ENCODE data around the gene CABLES2.

Gene CABLES2, protein sequence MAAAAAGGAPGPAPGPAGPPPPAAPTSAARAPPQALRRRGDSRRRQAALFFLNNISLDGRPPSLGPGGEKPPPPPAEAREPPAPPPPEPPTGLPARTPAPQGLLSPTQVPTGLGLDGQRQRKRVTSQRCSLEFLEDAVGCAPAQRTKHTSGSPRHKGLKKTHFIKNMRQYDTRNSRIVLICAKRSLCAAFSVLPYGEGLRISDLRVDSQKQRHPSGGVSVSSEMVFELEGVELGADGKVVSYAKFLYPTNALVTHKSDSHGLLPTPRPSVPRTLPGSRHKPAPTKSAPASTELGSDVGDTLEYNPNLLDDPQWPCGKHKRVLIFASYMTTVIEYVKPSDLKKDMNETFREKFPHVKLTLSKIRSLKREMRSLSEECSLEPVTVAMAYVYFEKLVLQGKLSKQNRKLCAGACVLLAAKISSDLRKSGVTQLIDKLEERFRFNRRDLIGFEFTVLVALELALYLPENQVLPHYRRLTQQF

DNA sequence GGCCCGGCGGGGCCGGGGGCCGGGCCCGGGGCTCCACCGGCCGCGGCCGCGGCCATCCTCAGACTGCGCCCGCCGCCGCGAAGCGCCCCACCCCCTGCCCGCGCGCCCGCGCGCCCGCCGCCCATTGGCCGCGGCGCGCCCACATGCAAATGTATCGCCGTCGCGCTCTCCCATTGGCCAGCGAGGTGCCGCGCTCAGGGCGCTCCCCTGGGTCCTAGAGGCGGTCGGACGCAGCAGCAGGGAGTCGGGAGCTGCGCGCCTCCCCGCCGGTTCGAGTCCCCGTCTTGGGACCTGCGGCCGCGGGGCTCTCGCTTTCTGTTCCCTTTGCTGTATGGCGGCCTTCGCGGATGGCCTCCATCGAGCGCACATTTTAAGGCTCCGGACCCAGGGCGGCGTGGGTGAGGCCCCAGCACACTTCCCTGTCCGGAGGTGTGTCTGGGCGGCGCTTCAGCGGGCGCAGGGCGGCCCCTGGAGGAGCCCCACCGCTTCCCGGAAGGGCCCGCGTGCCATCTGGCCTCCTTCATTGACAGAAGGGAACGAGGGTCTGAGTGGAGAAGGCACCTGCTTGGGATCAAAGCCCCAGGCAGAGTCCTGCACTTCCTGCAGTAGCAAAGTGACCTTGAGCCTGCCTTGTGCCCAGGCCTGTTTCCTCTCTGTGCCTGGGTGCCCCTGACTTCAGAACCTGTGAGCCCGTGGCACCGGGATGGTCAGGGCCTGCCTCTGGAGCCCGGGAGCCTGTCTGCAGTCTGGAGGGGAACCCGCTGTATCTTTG, at the start of gene CABLES2:
CABLES2 (minus strand) TSS at position 65 of the 772 bp plus-strand sequence; CDS start at position 56, 9 bp downstream.
- peak; percentile 84 for DNase-seq

DNA sequence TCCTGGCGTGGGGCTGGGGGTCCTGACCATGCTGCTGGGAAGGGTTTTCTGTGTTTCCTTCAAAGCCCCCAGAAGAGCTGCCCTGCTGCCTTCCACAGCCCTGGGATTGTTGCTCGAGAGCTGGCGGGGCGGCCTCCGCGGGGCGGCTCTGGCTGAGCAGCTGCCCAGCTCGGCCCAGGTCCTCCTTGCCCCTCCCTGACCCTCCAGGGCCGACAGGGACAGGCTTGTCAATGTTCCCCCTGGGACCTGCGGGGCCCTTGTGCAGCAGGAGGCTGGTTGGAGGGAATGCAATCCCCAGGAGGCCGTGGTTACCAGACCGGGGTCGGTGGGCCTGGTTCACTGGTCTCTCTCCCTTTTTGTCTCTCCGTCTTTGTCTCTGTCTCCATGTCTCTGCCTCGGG, 48.8 kb upstream of the CABLES2 start:
- DNase-seq: no peak

DNA sequence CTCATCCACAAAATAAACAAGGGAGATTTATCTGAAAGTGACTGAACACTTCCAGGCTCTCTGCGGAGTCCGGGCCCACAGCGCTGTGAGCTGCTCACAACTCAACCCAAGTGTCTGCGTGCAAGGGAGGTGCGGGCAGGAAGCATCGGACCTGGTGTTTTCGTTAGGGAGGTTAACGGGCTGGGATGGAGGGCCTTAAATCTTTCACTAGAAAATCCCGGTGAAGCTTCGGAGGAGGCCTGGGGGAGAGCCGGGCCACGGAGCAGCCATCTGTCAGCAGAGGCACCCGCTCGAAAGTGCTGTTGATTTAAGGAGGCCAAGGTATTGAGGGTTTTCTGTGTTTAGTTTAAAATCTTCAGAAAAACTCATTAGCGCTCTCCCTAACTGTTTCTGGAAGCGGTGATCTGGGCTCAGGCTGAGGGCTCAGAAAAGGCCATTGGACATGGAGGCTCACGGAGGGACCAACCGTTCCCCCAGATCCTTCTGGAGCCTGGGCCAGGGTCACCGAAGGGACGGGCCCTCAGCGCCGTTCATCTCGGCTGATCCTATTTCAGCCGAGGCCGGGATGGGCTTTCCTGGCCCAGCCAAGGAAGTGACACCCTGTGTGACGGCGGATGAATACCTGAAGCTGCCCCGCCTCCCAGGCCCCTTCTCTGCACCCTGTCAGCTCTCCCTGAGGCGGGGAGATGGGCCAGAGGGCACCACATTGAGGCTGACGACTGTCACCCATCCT, 48.0 kb upstream of the CABLES2 start:
- no peak for DNase-seq

DNA sequence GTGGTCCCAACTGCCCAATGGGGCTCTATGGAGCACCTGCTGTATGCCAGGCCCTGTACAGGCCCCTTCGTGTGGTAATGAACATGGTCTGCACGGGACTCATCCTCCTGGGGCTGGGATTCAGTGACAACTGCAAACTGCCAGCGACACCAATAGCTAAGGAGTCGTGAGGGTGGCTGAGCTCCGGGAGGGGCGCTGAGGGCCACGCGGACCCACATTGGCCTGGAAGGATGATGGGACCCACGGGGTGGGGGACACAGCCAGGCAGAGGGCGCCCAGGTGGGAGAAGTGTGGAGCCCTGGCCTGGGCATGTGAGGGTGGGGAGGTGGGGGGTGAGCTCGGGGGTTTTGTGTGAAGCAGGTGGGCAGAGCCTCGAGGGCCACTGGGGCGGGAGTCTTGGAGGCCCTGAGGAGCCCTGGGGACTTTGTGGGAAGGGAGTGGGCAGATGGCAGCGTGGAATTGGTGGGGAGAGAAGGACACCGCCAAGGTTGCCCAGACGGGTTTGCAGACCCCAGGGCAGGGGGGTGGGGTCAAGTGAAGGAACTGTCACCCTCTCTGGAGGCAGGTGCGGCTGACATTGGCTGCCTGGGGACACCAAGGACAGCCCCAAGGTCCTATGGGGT, 46.2 kb upstream of the CABLES2 start:
- DNase-seq: no peak

DNA sequence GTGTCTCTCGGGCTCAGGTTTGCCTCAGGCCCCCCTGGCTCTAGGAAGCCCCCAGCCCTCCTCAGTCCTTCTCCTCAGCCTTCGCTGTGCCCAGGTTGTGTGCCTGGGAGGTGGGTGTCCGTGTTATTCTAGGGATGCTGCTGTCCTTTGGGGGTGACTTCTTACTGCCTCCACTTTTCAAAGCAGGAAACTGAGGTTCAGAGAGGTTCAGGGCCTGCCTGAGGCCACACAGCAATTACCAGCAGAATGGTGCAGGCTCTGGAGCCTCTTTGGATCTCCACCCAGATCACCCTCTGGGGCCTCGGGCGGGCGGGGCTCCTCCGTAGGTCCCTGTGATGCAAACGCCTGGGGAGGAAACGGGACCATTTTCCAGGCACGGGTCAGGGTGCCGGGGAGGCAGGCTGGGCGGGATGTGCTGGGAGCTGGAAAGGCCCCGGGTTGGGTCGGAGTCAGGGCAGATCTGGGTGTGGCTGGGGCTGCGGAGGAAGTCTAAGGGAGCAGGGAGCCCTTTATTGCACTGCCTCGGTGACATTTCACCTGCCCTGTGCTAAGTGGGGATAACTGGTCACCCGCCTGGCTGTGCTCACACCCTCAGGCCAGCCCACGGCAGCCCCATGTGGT, 45.5 kb upstream of the CABLES2 start:
- no peak for DNase-seq

DNA sequence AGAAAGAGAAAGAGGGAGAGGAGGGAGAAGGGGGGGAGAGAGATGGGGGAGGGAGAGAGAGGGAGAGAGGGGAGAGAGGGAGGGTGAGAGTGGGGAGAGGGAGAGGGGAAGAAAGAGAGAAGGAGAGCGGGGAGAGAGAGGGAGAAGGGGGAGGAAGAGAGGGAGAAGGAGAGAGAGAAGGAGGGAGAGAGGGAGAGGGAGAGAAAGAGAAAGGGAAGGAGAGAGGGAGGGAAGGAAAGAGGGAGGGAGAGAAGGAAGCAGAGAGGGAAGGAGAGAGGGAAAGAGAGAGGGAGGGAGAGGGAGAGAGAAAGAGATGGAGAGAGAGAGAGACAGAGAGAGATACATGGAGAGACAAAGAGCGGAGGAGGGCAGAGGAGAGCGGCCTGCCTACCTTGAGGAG, 44.9 kb upstream of the CABLES2 start:
- no peak for DNase-seq

DNA sequence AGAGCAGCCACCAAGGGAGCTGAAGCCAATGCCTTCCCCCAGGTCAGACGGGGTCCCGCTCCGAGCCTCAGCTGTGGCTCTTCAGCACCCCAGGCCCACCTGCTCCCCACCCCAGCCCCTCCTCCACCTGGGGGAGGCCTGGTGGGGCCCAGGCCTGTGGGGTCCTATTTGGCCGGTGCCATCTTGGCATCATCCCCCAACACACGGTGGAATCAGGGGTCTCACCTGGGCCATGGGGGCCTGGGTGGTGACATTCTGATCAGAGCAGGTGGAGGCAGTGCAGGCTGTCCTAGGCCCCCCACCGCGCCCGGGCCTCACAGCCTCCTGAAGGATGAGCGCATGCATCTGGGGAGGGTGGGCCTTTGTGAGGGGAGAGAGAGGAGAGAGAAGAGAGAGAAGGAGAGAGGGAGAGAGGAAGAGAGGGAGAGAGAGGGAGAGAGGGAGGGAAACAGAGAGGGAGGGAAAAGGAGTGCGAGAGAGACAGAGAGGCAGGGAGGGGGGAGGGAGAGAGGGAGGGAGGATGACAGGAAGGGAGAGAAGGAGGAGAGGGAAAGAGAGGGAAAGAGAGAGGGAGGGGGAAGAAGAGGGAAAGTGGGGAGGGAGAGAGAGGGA, 44.2 kb upstream of the CABLES2 start:
- DNase-seq: no peak

DNA sequence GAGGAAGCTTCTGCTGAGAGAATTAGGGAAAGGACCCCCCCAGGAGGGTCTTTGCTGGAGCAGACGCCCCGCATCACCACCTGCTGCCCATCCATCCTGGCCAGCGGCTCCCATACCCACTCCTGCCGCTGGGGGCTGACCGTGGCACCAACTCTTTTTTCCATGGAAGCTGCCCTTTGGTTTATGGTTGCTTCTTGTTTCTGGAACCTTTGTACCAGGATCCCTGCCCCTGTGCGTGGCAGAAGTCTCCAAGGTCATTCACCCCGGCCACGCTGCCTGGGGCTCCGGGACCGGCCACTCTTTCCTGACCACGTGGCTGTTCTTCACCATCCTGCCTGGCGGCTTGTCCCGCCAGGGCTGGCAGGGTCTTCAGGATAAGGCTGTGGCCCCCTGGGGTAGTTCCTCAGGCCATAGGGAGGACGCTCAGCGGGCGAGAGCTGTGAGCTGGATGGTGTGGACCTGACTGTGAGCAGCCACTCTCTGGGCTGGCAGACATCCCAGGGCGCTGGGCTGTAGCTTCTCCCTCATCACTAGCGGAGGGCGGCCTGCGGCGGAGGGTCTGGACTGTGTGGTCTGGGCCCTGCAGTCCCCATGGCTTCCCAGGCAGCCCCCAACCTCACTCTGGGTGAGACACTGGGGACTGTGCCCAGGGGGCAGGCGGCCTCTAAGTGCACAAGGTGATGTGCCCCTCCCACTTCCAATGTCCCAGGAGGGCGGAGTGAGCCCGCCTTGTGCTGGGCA, 43.0 kb upstream of the CABLES2 start:
- DNase-seq: no peak

DNA sequence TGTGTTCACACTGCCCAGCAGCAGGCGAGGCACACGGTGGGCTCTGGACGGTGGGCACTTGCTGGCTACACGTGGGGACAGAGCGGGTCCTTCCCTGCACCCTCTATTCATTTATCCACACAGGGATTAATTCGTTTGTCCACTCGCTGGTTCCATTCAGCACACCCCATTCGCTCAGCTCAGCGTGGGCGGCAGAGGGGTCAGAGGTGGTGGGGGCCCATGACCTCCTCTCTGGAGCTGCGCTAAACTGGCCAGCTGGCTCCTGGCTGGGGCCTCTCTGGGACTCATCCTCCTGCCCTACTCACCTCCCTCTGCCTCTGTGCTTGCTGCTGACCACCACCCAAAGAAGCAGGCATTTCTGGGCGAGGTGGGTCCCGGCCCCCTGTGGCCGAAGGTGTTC, 41.7 kb upstream of the CABLES2 start:
- no peak for DNase-seq

DNA sequence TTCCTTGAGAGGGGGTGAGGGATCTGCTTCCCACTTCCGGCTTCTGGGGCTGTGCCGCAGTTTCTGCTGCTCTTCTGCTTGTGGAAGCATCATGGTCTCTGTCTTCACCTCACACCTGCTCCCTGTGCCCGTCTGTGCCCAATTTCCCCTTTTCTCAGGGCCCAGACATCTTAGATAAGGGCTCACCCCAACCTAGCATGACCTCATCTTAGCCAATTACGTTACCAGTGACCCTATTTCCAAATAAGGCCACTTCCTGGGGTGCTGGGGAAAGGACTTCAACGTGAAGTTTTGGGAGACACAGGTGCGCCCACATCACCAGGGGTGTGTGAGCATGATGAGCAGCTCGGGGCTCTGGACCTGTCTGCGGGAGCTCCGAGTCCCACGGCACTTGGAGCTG, 41.0 kb upstream of the CABLES2 start:
- DNase-seq: no peak

DNA sequence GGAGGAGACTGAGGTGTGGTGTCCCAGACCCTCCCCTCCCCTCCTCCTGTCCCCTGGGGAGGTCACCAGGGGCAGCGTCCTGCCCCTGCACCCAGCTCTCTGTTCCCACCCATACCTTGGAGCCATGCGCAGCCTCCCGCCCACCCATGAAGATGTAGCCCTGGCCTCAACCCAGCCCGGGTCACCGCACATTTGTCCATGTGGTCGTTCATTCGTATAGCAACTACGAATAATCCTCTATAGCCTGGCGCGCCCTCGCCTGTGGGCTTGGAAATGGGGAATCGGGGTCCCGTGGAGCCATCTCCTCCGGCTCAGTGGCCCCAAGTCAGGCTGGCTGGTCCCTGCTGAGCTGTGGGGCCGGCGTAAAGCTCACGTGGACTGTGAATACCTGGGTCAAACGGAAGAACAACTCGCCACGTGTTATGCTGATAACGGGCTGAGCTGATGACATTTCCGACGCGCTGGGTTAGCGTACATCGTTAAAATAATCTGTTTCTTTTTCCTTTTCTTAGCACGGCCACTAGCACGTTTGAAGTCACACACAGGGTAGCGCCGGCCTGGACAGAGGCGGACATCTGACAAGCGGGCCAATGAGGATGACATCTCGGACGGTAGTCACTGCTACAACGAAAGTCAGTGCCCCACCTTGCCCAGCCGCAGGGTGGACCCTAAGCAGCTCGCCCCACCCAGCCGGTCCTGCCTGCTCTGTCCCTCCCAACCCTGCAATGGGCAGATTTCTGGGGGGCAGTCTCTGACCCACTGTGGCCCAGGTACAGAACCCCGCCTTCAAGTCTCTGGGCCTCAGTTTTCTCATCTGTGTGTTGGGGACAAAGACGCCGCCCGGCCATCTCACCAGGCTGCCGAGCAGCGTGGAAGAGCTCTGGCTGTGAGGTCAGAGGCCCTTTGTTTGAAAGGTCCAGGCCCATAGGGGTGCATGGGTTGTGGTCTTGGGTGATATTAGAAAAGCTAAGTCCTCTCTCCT, 40.1 kb upstream of the CABLES2 start:
- DNase-seq: no peak

DNA sequence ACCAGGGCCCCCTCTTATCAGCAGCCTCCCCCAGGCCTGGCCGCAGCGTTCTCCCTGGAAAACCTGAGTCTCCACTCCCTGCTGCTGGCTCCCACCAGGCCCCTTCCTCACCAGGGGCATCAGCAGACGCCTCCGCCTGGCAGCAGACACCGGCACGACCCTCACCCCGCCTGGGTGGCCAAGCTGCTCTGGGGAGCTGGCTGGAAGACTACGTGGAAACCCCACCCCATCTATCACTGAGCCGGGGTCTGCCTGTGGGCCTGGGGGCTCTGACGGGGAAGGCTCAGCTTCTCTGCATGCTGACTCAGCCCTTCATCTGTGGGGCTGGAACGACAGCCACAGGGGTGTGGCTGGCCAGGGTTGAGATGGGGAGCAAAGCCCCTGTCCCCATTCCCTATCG, 39.4 kb upstream of the CABLES2 start:
- DNase-seq: no peak

DNA sequence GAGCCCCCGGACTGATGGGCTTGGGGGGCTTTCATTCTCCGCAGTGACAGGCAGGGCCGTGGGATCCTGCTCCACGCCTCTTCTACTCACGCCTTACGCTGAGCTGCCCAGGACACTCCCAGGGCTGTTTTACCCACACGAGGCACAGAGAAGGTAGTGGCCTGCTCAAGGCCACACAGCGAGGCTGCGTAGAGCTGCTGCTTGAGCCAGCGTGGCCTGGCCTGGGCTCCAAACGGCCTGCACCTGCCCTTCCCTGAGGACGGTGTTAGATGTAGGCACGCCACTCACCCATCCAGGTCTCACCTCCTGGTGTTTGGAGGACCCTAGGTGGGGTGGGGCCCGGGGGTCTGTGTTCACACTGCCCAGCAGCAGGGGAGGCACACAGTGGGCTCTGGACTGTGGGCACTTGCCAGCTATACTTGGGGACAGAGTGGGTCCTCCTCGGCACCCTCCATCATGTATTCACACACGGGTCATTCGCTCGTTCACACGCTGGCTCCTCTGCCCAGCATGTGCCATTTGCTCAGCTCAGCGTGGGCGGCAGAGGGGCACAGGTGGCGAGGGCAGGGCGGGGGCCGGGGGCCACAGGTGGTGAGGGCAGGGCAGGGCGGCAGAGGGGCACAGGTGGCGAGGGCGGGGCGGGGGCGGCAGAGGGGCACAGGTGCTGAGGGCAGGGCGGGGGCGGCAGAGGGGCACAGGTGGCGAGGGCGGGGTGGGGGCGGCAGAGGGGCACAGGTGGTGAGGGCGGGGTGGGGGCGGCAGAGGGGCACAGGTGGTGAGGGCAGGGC, 38.7 kb upstream of the CABLES2 start:
- no peak for DNase-seq

DNA sequence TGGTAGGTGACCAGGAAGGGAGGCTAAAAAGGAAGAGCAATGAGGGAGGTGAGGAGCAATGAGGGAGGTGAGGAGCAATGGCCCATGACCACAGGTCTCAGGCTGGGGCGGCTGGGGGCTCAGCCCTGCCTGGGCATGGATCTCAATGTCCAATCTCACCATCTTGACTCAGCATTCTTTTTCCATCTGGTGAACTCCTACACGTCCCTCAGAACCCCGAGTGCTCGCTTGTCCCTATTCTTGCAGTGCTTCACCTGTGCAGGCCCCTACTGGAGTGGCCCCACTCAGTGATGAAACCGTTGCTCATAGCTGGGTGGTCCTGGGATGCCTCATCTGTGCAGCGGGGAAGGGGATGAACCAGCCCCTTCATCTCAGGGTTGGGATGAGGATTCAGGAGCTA, 37.2 kb upstream of the CABLES2 start:
- no peak for DNase-seq

DNA sequence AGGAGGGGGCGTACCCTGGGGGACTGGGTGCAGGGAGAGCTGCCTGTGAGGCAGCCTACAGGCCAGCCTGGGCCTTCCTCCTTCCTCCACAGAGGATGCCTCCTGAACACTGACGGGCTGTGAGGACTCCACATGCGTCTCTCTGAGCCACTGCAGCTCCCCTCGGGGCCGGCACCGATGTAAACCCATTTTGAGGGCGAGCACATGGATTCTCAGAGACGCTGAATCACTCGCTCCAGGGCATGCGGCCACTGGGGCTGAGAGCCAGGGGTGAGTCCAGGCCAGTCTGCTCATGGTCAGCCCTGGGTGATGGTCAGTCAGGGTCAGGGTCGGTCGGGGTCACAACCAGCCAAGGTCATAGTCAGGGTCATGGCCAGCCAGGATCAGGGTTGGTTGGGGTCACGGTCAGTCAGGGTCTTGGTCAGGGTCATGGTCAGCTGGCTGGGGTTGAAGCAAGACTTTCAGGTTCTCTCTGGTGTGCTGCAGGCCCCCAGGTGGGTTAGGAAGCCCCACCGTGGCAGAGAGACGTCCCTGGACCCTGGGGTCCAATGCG, 35.0 kb upstream of the CABLES2 start:
- no peak for DNase-seq

DNA sequence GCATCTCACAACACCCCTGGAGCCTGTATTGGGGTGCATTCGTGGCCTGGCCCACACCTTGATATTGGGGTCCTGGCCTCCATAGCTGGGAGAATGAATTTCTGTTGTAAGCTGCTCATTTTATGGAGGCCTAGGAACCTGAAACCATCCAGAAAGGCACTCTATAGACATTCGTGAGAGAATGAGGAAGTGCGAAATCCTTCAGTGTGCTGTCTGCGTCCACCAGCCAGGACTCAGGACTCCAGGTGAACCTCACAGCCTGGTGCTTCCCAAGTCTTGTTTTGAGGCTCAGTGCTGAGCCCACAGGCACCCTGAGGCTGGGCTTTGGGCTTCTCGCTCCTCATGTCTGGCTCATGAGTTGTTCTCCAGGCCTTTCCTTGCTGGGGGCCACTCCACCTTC, 32.1 kb upstream of the CABLES2 start:
- no peak for DNase-seq

DNA sequence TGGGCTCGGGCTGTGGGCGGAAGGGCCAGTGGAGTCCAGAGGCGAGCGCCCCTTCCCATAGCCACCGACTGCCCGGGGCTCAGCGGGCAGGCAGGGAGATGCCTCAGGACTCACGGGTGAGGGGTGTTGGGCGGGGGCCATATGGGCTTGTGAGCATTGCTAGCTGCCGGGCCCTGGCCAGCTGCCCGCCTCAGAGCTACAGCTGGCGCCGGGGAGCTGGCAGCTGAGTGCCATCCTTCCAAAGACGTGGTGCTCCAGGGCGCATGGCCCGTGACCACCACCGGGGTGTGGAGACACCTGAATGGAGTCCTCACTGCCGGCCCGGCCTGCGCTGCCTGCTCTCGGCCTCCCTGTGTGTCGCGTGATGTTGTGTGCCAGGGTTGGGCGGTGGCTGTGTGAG, 30.8 kb upstream of the CABLES2 start:
- DNase-seq: no peak

DNA sequence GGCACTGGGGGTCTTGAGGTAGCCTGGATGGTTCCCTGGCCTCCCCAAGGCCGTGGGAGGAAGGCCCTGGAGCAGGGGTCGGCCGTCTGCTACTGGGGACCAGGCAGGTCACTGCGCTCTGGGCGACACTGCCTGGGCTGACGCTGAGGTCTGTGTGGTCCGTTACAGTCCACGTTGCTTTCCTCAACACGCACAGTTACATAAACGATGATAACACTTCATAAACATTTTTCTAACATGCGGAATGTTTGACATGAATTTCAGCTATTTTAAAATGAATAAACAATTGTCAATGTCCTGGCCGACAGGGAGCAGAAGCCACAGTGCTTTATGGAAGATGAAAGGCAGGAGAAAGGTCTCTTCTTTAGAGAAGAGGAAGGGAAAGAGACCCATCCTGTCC, 30.4 kb upstream of the CABLES2 start:
- no peak for DNase-seq

DNA sequence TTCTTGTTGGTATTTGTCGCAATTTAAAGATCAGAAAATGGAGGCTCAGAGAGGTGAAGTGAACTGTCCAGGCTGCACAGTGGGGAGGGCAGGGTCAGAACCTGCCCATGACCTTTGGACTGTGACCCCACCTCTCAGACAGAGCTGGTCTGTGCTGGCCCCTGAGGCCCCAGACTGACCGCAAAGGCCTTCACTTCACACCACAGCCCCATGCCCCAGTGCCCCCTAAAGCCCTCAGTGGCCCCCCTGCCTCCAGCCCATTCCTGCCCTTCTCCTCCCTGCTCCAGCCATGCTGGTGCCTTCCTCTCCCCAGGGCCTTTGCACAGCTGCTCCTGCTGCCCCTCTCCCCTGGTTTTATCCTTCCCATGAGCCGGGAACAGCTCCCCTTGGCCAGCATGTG, 29.6 kb upstream of the CABLES2 start:
- no peak for DNase-seq

Measured in NK-92 treated with Interleukin-12 subunit alpha and Interleukin-12 subunit beta, amount 100 ng/mL, for 24 hours (cell line).